K562 (cell line): Measurements from ENCODE around the gene NOL11. TPM values are rescaled to one million over a fixed set of nuclear protein-coding genes. Genes with fewer than 3 reads are reported as not detected.
"Not testable (repeated sequence)": the region's sequence is repeated elsewhere in the genome, so short reads cannot be mapped to it uniquely, and the experiment has no call there.

ENCODE experiments used
- ATAC-seq: fragments of 200-7000 bp; cut with Tn5 transposase; 3 replicates; pipeline ENCODE4 v1.9.1; 2020; ENCODE audit warnings: moderate library complexity
- BruUV-seq: library from RNA; stranded (reverse); fragments of 400-500 nt; replicated peaks from 2 replicates; lab custom pipeline; 2021; lab: Mats Ljungman, UMichigan
- CTCF ChIA-PET: fragments of 300-600 bp; formaldehyde crosslinking; extraction: SDS; loops from one replicate; lab custom pipeline; 2021; ENCODE audit warnings: low intra/inter-chr PET ratio; lab: Yijun Ruan, JAX
- POLR2A ChIA-PET: fragments of 300-600, 350-650 bp; sonication (Branson Sonifier 250); formaldehyde crosslinking; extraction: SDS; loops from one replicate; lab custom pipeline; 2021; ENCODE audit warnings: antibody characterized with exemption, inconsistent platforms; lab: Yijun Ruan, JAX
- DNase-seq, 4 experiments: peaks; one replicate each; pipeline versions ENCODE4 v3.0.0 to v3.0.0-alpha.2; 2011 to 2018; ENCODE audit warnings: low spot score in 3 of 4, mixed read lengths in 3 of 4; ENCODE audit errors: extremely low read depth in 1 of 4
- FAIRE-seq: peaks from 2 replicates; lab custom pipeline; 2011; peaks lifted over from hg19 to GRCh38; lab: Jason Lieb, UNC
- H2AFZ ChIP-seq: 2 replicates; pipeline ENCODE4 v1.6.0; 2011; ENCODE audit warnings: low read depth, low read length, control low read depth, inconsistent platforms
- H3K27ac ChIP-seq: fragments of 200-600 bp; 3 replicates; pipeline ENCODE4 v1.8.0; 2011; ENCODE audit warnings: low read depth, mild to moderate bottlenecking, control low read depth, inconsistent platforms, low read length, moderate library complexity, mixed read lengths; ENCODE audit errors: extremely low read depth
- H3K27me3 ChIP-seq, 2 experiments: fragments of 300-600 bp in 1 of 2; 2 replicates in 1 of 2; 3 replicates in 1 of 2; pipeline versions ENCODE4 v1.6.0 to v1.8.0; 2011; ENCODE audit warnings: inconsistent platforms in 2 of 2, low read length in 2 of 2, mild to moderate bottlenecking in 1 of 2, mixed read lengths in 1 of 2, moderate library complexity in 1 of 2; ENCODE audit not compliant: control insufficient read depth in 2 of 2, insufficient read depth in 2 of 2
- H3K36me3 ChIP-seq: fragments of 300-600 bp; 3 replicates; pipeline ENCODE4 v1.8.0; 2011; ENCODE audit warnings: mild to moderate bottlenecking, low read length, inconsistent platforms; ENCODE audit not compliant: control insufficient read depth, insufficient read depth
- H3K4me1 ChIP-seq, 2 experiments: fragments of 200-600 bp in 1 of 2; replicated peaks in 1 of 2; 2 replicates in 1 of 2; 3 replicates in 1 of 2; pipeline versions ENCODE4 v1.5.1 to v1.8.0; 2011; ENCODE audit warnings: inconsistent platforms in 2 of 2, low read length in 2 of 2, mild to moderate bottlenecking in 1 of 2, mixed read lengths in 1 of 2, moderate library complexity in 1 of 2; ENCODE audit not compliant: control insufficient read depth in 2 of 2, insufficient read depth in 2 of 2
- H3K4me2 ChIP-seq: 2 replicates; pipeline ENCODE4 v1.6.1; 2011; ENCODE audit warnings: low read length, control low read depth, inconsistent platforms, mixed read lengths; ENCODE audit not compliant: insufficient read depth
- H3K4me3 ChIP-seq: fragments of 200-600 bp; sonication (generic), shearing (Covaris generic); 2 replicates; pipeline ENCODE4 v1.5.1; 2016; ENCODE audit warnings: control low read depth, inconsistent platforms
- H3K79me2 ChIP-seq: fragments of 200-600 bp; 3 replicates; pipeline ENCODE4 v1.8.0; 2011; ENCODE audit warnings: low read length, inconsistent platforms; ENCODE audit not compliant: control insufficient read depth, insufficient read depth
- H3K9ac ChIP-seq, 2 experiments: 2 replicates each; pipeline versions ENCODE4 v1.6.0 to v1.6.1; 2011; ENCODE audit warnings: low read depth in 2 of 2, low read length in 2 of 2, control low read depth in 1 of 2, inconsistent platforms in 1 of 2, mild to moderate bottlenecking in 1 of 2, mixed read lengths in 1 of 2; ENCODE audit not compliant: insufficient read depth in 1 of 2
- H3K9me1 ChIP-seq: one replicate; pipeline ENCODE4 v1.6.0; 2011; ENCODE audit warnings: inconsistent platforms, mild to moderate bottlenecking, low read length, moderate library complexity; ENCODE audit not compliant: control insufficient read depth, insufficient read depth
- H3K9me3 ChIP-seq: replicated peaks from 2 replicates; pipeline ENCODE4 v1.5.1; 2011; ENCODE audit warnings: low read depth, low read length, inconsistent platforms; ENCODE audit not compliant: control insufficient read depth, insufficient read depth
- H4K20me1 ChIP-seq: replicated peaks from 2 replicates; pipeline ENCODE4 v1.6.1; 2011; ENCODE audit warnings: low read length, inconsistent platforms, mixed read lengths; ENCODE audit not compliant: control insufficient read depth, insufficient read depth
- ETS2 ChIP-seq: IDR thresholded peaks from 2 replicates; pipeline ENCODE4 v1.6.1; 2016; ENCODE audit warnings: borderline replicate concordance, missing genetic modification characterization, mild to moderate bottlenecking, moderate library complexity, missing compliant biosample characterization; ENCODE audit not compliant: poor library complexity, severe bottlenecking
- KLF10 ChIP-seq: fragments of 250-450 bp; sonication (Bioruptor Pico); IDR thresholded peaks from 2 replicates; pipeline ENCODE4 v1.6.1; 2021; ENCODE audit warnings: matching md5 sums
- MYBL2 ChIP-seq, 2 experiments: fragments of 450-650 bp in 1 of 2; sonication (generic) in 1 of 2; formaldehyde crosslinking in 1 of 2; IDR thresholded peaks; 2 replicates each; pipeline versions ENCODE4 v1.6.1 to v1.8.1; 2017 to 2022; ENCODE audit warnings: borderline replicate concordance in 1 of 2, inconsistent platforms in 1 of 2, low read depth in 1 of 2, mild to moderate bottlenecking in 1 of 2, missing genetic modification reagents in 1 of 2, moderate library complexity in 1 of 2
- PATZ1 ChIP-seq: fragments of 250-450 bp; sonication (Bioruptor Pico); IDR thresholded peaks from 2 replicates; pipeline ENCODE4 v1.5.0; 2020; ENCODE audit warnings: mild to moderate bottlenecking, borderline replicate concordance
- PRDM10 ChIP-seq: fragments of 450-650 bp; IDR thresholded peaks from 2 replicates; pipeline ENCODE4 v1.6.1; 2018; ENCODE audit not compliant: partially characterized antibody
- RBM15 ChIP-seq: fragments of 200-400 bp; formaldehyde crosslinking; IDR thresholded peaks from 2 replicates; pipeline ENCODE4 v1.6.1; 2018; ENCODE audit warnings: mild to moderate bottlenecking, low read length, moderate library complexity; ENCODE audit not compliant: insufficient read depth
- RFX5 ChIP-seq: IDR thresholded peaks from 2 replicates; pipeline ENCODE4 v1.6.1; 2011; ENCODE audit warnings: low read depth, mild to moderate bottlenecking, improper control_type of control experiment, low read length
- TAF1 ChIP-seq: IDR thresholded peaks from 2 replicates; pipeline ENCODE4 v1.6.1; 2011; ENCODE audit warnings: mild to moderate bottlenecking, low read length, moderate library complexity; ENCODE audit not compliant: insufficient read depth, control insufficient read depth, severe bottlenecking; ENCODE audit errors: extremely low read depth
- TFAP4 ChIP-seq: sonication (generic); formaldehyde crosslinking; IDR thresholded peaks from 2 replicates; pipeline ENCODE4 v1.8.0; 2022; ENCODE audit warnings: missing genetic modification reagents, mild to moderate bottlenecking, moderate library complexity, borderline replicate concordance
- TRIM28 ChIP-seq: fragments of 450-650 bp; IDR thresholded peaks from 2 replicates; pipeline ENCODE4 v1.6.1; 2017
- WHSC1 ChIP-seq: IDR thresholded peaks from one replicate; pipeline ENCODE4 v1.6.1; 2012; ENCODE audit warnings: low read length, control low read depth, inconsistent platforms
- ZFX ChIP-seq: sonication (generic); formaldehyde crosslinking; IDR thresholded peaks from 2 replicates; pipeline ENCODE4 v1.8.0; 2022; ENCODE audit warnings: mild to moderate bottlenecking, missing genetic modification reagents, moderate library complexity
- WGBS: fragments of 100-300 bp; shearing (Covaris generic); methylation state at CpG from one replicate; pipeline ENCODE4 v1.1.6; 2016; ENCODE audit warnings: low coverage, mixed read lengths; ENCODE audit not compliant: insufficient coverage; ENCODE audit errors: missing lambda C conversion rate; 5-methylcytosine and 5-hydroxymethylcytosine counted together
- in situ Hi-C: fragments of 300-500 bp; cut with MboI; formaldehyde crosslinking; loops from 4 replicates; pipeline ENCODE4 v1.15.0; 2018; ENCODE audit warnings: inconsistent platforms, mixed read lengths
- intact Hi-C: fragments of 100-400 bp; cut with micrococcal nuclease; formaldehyde crosslinking; loops from 2 replicates; pipeline ENCODE4 v1.14.2; 2022
- polyA plus RNA-seq, 8 experiments: library from polyadenylated mRNA; depleted of rRNA in 4 of 8; stranded (reverse) in 5 of 8; unstranded in 3 of 8; fragments of >200 nt; fragmentation: Nextera tagmentation in 2 of 8; fragmentation: Illumina TruSeq in 1 of 8; extraction: Ambion mirVana in 2 of 8; extraction: Trizol in 1 of 8; gene quantifications; 2 replicates each; pipeline versions ENCODE4 v1.2.1 to v1.2.3, GENCODE V29; 2011 to 2014; ENCODE audit warnings: inconsistent platforms in 1 of 8, missing spikeins in 1 of 8
- total RNA-seq, 7 experiments: library from RNA; depleted of rRNA in 6 of 7; stranded (reverse); fragments of >200 nt in 6 of 7; fragmentation: Illumina TruSeq in 2 of 7; extraction: Trizol in 2 of 7; gene quantifications; 2 replicates each; pipeline versions ENCODE4 v1.2.1 to v1.2.3, GENCODE V29; 2011 to 2021; ENCODE audit warnings: low replicate concordance in 1 of 7

NOL11 gene
- total and polyA plus RNA-seq, 9 of the 15 experiments (the other 6 are each of a cell fraction or from before 2014, with no cell fraction given), result 61.1 to 175 (median 121) TPM

GRCh38 chr17:67754001-67754400, 36.3 kb downstream of the NOL11 start (continued):
- TF ChIP-seq MYBL2 (IDR thresholded peaks at IDR 0.05; ENCODE audit: low read depth) (no peak), MYBL2 (CRISPR knock-in tag; IDR thresholded peaks at IDR 0.05; ENCODE audit: borderline replicate concordance) (no peak), RBM15 (no peak), TFAP4 (CRISPR knock-in tag) (no peak), ETS2 (tag) (no peak), WHSC1 (no peak), PRDM10 (no peak), TRIM28 (no peak), RFX5 (no peak), PATZ1 (no peak), KLF10 (CRISPR knock-in tag) (no peak), TAF1 (no peak), ZFX (CRISPR knock-in tag) (no peak)

- intact Hi-C loops, H3K4me3 ChIP-seq, H4K20me1 ChIP-seq, H3K79me2 ChIP-seq, H3K9me1 ChIP-seq, DNase-seq, H3K9ac ChIP-seq, H3K4me2 ChIP-seq, H3K4me1 ChIP-seq, in situ Hi-C loops, H2AFZ ChIP-seq, H3K27me3 ChIP-seq, H3K9me3 ChIP-seq, ATAC-seq, BruUV-seq, H3K27ac ChIP-seq, FAIRE-seq, CTCF ChIA-PET: not testable (repeated sequence)
- H3K36me3 ChIP-seq, result peaks cover 17% of the 10 kb centered on the region; the same call in 1 of the 3 replicates
- WGBS, result 87% methylated on average over 8 of the region's 8 CpGs
- POLR2A ChIA-PET, result interaction anchor here (0.6 to 0.7 kb wide), 2 partner anchors 10 to 12 kb away, joined by 3 read pairs; no protein-coding TSS in a partner anchor
Observed at GRCh38 chr17:67754686-67755085, 37.0 kb downstream of the NOL11 start.
